ENCODE results near the gene SMIM9. TPM values are rescaled to one million over a fixed set of nuclear protein-coding genes. Genes with fewer than 3 reads are reported as not detected.
"Not testable (repeated sequence)": the region's sequence is repeated elsewhere in the genome, so short reads cannot be mapped to it uniquely, and the experiment has no call there.

The SMIM9 gene
- total RNA-seq, 1 experiment from 2014 or later: not detected

GRCh38 chrX:154816326-154816898, 18.1 kb downstream of the SMIM9 start:
- H3K27me3 ChIP-seq (ENCODE audit: control insufficient read depth, insufficient read depth, low read length); intact Hi-C loops (cut with micrococcal nuclease; ENCODE audit: unreplicated experiment); H3K9me3 ChIP-seq (ENCODE audit: control insufficient read depth, insufficient read depth, low read depth, low read length); POLR2A ChIA-PET; H3K27ac ChIP-seq (ENCODE audit: low read length); H3K36me3 ChIP-seq (ENCODE audit: control insufficient read depth, insufficient read depth, low read length); DNase-seq (ENCODE audit: low read depth, low spot score); BruUV-seq (replicated peaks); CTCF ChIA-PET; ATAC-seq; in situ Hi-C loops (cut with HindIII; ENCODE audit: low pct_unique_long_range_greater_than_20kb, low sequenced_read_pairs); H3K4me1 ChIP-seq (ENCODE audit: control insufficient read depth, insufficient read depth, low read length); H3K4me3 ChIP-seq (ENCODE audit: low read depth in 2 of 2, low read length in 2 of 2): not testable (repeated sequence)

DNA sequence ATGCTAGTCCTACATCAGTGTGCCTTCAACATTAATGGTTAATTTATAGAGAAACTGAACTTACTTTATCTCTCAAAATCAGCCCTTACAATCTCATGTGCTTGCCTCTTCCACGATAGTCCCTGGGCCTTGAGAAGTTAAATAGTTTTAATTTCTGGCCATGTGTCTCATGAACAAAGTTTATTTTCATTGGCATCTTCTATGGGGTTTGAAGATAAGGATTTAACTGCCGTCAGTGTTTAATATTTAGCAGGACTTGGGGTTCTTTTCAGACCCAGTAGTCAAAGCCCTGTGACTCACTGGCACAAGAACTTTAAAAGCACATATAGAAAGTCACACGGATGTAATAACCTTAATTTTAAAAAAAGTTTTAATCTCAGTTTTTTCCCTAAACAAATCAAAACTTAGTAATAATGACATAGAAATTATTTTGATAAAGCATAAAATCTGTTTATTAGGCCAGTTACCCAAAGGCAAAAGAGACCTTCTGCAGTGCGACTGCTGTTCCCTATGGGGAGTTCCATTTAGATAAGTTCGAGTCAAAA, 19.1 kb downstream of the SMIM9 start:
- Histone ChIP-seq H3K9me3 (ENCODE audit: control insufficient read depth, insufficient read depth, low read depth, low read length) (no peaks in the 10 kb centered on the region), H3K4me1 (ENCODE audit: control insufficient read depth, insufficient read depth, low read length) (peaks cover 8% of the 10 kb centered on the region), H3K27ac (ENCODE audit: low read length) (no peak overlapping the region), H3K4me3 (ENCODE audit: low read depth in 2 of 2, low read length in 2 of 2) (no peak overlapping the region), H3K36me3 (ENCODE audit: control insufficient read depth, insufficient read depth, low read length) (no peaks in the 10 kb centered on the region), H3K27me3 (ENCODE audit: control insufficient read depth, insufficient read depth, low read length) (no peaks in the 10 kb centered on the region)
- intact Hi-C loops (cut with micrococcal nuclease; ENCODE audit: unreplicated experiment): no loop called here
- ChIA-PET POLR2A (interaction anchor here (0.7 kb wide), 1 partner anchor 23 kb away, joined by 3 read pairs; no protein-coding TSS in a partner anchor), CTCF (no interaction called here)
- TF ChIP-seq POLR2AphosphoS5 (IDR thresholded peaks at IDR 0.05; ENCODE audit: low read depth, low read length): no peak
- in situ Hi-C loops (cut with HindIII; ENCODE audit: low pct_unique_long_range_greater_than_20kb, low sequenced_read_pairs): no loop called here
- ATAC-seq: no peak
- BruUV-seq (replicated peaks): no TSS peak
- DNase-seq (ENCODE audit: low read depth, low spot score): no peak

- POLR2A ChIA-PET: no interaction called here
- CTCF ChIA-PET: no interaction called here
- intact Hi-C loops (cut with micrococcal nuclease; ENCODE audit: unreplicated experiment): no loop called here
- ATAC-seq: no peak
- no peak for DNase-seq (ENCODE audit: low read depth, low spot score)
- H3K27me3 ChIP-seq (ENCODE audit: control insufficient read depth, insufficient read depth, low read length): no peaks in the 10 kb centered on the region
- TF ChIP-seq CTCF (IDR thresholded peaks at IDR 0.05) (no peak), SIN3A (IDR thresholded peaks at IDR 0.05; ENCODE audit: borderline replicate concordance, insufficient read depth, low read depth, low read length) (no peak), POLR2AphosphoS5 (IDR thresholded peaks at IDR 0.05; ENCODE audit: low read depth, low read length) (no peak), TCF7L2 (IDR thresholded peaks at IDR 0.05; ENCODE audit: low read depth, low read length) (no peak)
- TF ChIP-seq, protein P1, sequence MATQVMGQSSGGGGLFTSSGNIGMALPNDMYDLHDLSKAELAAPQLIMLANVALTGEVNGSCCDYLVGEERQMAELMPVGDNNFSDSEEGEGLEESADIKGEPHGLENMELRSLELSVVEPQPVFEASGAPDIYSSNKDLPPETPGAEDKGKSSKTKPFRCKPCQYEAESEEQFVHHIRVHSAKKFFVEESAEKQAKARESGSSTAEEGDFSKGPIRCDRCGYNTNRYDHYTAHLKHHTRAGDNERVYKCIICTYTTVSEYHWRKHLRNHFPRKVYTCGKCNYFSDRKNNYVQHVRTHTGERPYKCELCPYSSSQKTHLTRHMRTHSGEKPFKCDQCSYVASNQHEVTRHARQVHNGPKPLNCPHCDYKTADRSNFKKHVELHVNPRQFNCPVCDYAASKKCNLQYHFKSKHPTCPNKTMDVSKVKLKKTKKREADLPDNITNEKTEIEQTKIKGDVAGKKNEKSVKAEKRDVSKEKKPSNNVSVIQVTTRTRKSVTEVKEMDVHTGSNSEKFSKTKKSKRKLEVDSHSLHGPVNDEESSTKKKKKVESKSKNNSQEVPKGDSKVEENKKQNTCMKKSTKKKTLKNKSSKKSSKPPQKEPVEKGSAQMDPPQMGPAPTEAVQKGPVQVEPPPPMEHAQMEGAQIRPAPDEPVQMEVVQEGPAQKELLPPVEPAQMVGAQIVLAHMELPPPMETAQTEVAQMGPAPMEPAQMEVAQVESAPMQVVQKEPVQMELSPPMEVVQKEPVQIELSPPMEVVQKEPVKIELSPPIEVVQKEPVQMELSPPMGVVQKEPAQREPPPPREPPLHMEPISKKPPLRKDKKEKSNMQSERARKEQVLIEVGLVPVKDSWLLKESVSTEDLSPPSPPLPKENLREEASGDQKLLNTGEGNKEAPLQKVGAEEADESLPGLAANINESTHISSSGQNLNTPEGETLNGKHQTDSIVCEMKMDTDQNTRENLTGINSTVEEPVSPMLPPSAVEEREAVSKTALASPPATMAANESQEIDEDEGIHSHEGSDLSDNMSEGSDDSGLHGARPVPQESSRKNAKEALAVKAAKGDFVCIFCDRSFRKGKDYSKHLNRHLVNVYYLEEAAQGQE (IDR thresholded peaks at IDR 0.05; ENCODE audit: insufficient read depth in 1 of 2, low read depth in 2 of 2, low read length in 1 of 2): no peak
- BruUV-seq (replicated peaks): no TSS peak
- no peak overlapping the region for H3K4me3 ChIP-seq (ENCODE audit: low read depth in 2 of 2, low read length in 2 of 2)
- no peaks in the 10 kb centered on the region for H3K9me3 ChIP-seq (ENCODE audit: control insufficient read depth, insufficient read depth, low read depth, low read length)
- H3K27ac ChIP-seq (ENCODE audit: low read length): no peak overlapping the region
- H3K36me3 ChIP-seq (ENCODE audit: control insufficient read depth, insufficient read depth, low read length): no peaks in the 10 kb centered on the region
- in situ Hi-C loops (cut with HindIII; ENCODE audit: low pct_unique_long_range_greater_than_20kb, low sequenced_read_pairs): no loop called here
- H3K4me1 ChIP-seq (ENCODE audit: control insufficient read depth, insufficient read depth, low read length): peaks cover 8% of the 10 kb centered on the region
Measured at GRCh38 chrX:154813801-154814200, 20.7 kb downstream of the SMIM9 start.
